Measurements from ENCODE around the gene TTC21A.
A peak's percentile ranks its signal among the peaks of the same experiment; 100 is the strongest.

DNA sequence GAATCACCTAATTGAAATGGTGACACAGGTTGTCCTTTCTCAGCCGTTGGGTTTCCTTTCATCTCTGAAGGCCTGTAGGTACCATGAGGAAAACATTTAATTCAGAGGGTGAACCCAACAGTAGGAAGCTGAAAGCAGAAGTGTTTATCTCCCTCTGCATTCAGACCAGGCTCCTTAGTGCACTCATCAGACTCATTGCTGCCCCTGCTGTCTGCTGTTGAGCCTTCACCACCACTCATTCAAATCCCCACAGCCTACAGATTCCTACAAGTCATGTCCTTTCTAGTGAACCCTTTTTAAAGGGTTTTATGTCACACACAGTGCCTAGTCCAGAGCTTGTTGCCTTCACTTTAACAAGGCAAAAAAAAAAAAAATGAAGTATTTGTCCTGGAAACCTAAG lies 42.3 kb upstream of the TTC21A start:
- TF ChIP-seq, protein P1, sequence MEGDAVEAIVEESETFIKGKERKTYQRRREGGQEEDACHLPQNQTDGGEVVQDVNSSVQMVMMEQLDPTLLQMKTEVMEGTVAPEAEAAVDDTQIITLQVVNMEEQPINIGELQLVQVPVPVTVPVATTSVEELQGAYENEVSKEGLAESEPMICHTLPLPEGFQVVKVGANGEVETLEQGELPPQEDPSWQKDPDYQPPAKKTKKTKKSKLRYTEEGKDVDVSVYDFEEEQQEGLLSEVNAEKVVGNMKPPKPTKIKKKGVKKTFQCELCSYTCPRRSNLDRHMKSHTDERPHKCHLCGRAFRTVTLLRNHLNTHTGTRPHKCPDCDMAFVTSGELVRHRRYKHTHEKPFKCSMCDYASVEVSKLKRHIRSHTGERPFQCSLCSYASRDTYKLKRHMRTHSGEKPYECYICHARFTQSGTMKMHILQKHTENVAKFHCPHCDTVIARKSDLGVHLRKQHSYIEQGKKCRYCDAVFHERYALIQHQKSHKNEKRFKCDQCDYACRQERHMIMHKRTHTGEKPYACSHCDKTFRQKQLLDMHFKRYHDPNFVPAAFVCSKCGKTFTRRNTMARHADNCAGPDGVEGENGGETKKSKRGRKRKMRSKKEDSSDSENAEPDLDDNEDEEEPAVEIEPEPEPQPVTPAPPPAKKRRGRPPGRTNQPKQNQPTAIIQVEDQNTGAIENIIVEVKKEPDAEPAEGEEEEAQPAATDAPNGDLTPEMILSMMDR (IDR thresholded peaks at IDR 0.05) = peak in 3 of 4 donors; percentile 3 to 33 (median 29)
- no peak for TF ChIP-seq POLR2A (IDR thresholded peaks at IDR 0.05)
